Immature natural killer cell (primary cell): ENCODE results near the gene INTS13. TPM values are rescaled to one million over a fixed set of nuclear protein-coding genes. Genes with fewer than 3 reads are reported as not detected.

Experiments
- DNase-seq, 3 donors: peaks; one replicate each; pipeline ENCODE4 v3.0.0; 2022; ENCODE audit warnings: mixed read lengths in 1 of 3
- H3K27ac Mint-ChIP-seq, 6 donors: one replicate each; pipeline ENCODE4 v1.8.0; 2020; ENCODE audit warnings: mixed read lengths in 6 of 6, mild to moderate bottlenecking in 5 of 6, inconsistent platforms in 4 of 6, moderate library complexity in 3 of 6
- H3K27me3 Mint-ChIP-seq, 3 donors: one replicate each; pipeline ENCODE4 v1.8.0; 2020 to 2021; ENCODE audit warnings: low read depth in 3 of 3, mild to moderate bottlenecking in 3 of 3, mixed read lengths in 3 of 3, moderate library complexity in 3 of 3, inconsistent platforms in 1 of 3
- H3K36me3 Mint-ChIP-seq, 3 donors: one replicate each; pipeline ENCODE4 v1.8.0; 2020; ENCODE audit warnings: mixed read lengths in 3 of 3, inconsistent platforms in 2 of 3, mild to moderate bottlenecking in 2 of 3
- H3K4me1 Mint-ChIP-seq, 2 donors: one replicate each; pipeline ENCODE4 v1.8.0; 2020; ENCODE audit warnings: inconsistent platforms in 2 of 2, mild to moderate bottlenecking in 2 of 2, mixed read lengths in 2 of 2, moderate library complexity in 1 of 2
- H3K4me3 Mint-ChIP-seq, 5 donors: one replicate each; pipeline ENCODE4 v1.8.0; 2020; ENCODE audit warnings: mild to moderate bottlenecking in 5 of 5, mixed read lengths in 5 of 5, inconsistent platforms in 3 of 5, moderate library complexity in 3 of 5
- H3K9me3 Mint-ChIP-seq, 6 donors: one replicate each; pipeline ENCODE4 v1.8.0; 2020; ENCODE audit warnings: mild to moderate bottlenecking in 6 of 6, mixed read lengths in 6 of 6, inconsistent platforms in 4 of 6, moderate library complexity in 3 of 6
- polyA plus RNA-seq, 3 donors: library from polyadenylated mRNA; unstranded; fragments of 300-500 nt; fragmentation: Illumina TruSeq; gene quantifications; one replicate each; pipeline ENCODE4 v1.2.3, GENCODE V29; 2021

INTS13 gene
- polyA plus RNA-seq, 3 donors from 2014 or later = 11.4 to 27.2 (median 21.9) TPM

GRCh38 chr12:26948309-26948708 is 10.5 kb upstream of the INTS13 start:
- Mint-ChIP-seq H3K4me3 (peak overlapping the region in 1 of 5 donors; percentile 2), H3K9me3 (peaks cover 0 to 4% (median 3%) of the 10 kb centered on the region in 6 donors), H3K27ac (peak overlapping the region in 4 of 6 donors; percentile 9 to 57 (median 16)), H3K27me3 (peaks cover 0 to 2% (median 0%) of the 10 kb centered on the region in 3 donors), H3K4me1 (peaks cover 72 to 84% of the 10 kb centered on the region in 2 donors), H3K36me3 (peaks cover 6 to 14% (median 13%) of the 10 kb centered on the region in 3 donors)
- no peak for DNase-seq

- peak overlapping the region; percentile 90 to 100 (median 98) for H3K27ac Mint-ChIP-seq
- H3K4me1 Mint-ChIP-seq = peaks cover 81 to 89% of the 10 kb centered on the region in 2 donors
- H3K36me3 Mint-ChIP-seq = no peaks in the 10 kb centered on the region
- no peaks in the 10 kb centered on the region for H3K9me3 Mint-ChIP-seq
- peak overlapping the region; percentile 97 to 100 (median 98) for H3K4me3 Mint-ChIP-seq
- peaks cover 10 to 18% (median 14%) of the 10 kb centered on the region in 3 donors for H3K27me3 Mint-ChIP-seq
- peak in 1 of 3 donors; percentile 17 for DNase-seq
Observed at GRCh38 chr12:26941215-26941594, 3.4 kb upstream of the INTS13 start.

- Mint-ChIP-seq H3K4me3 (peak overlapping the region; percentile 97 to 100 (median 98)), H3K27ac (peak overlapping the region; percentile 94 to 100 (median 99)), H3K4me1 (peaks cover 81 to 89% of the 10 kb centered on the region in 2 donors), H3K9me3 (no peaks in the 10 kb centered on the region), H3K36me3 (no peaks in the 10 kb centered on the region), H3K27me3 (peaks cover 10 to 18% (median 14%) of the 10 kb centered on the region in 3 donors)
- DNase-seq = peak in 2 of 3 donors; percentile 9 to 22
Observed at GRCh38 chr12:26940516-26941214, 2.9 kb upstream of the INTS13 start.

- DNase-seq = no peak
- H3K27me3 Mint-ChIP-seq = peaks cover 10 to 18% (median 14%) of the 10 kb centered on the region in 3 donors
- no peaks in the 10 kb centered on the region for H3K9me3 Mint-ChIP-seq
- H3K27ac Mint-ChIP-seq = peak overlapping the region; percentile 94 to 100 (median 99)
- H3K4me1 Mint-ChIP-seq = peaks cover 84 to 89% of the 10 kb centered on the region in 2 donors
- peak overlapping the region; percentile 97 to 100 (median 98) for H3K4me3 Mint-ChIP-seq
- no peaks in the 10 kb centered on the region for H3K36me3 Mint-ChIP-seq
Observed at GRCh38 chr12:26939953-26940352, 2.2 kb upstream of the INTS13 start.

GRCh38 chr12:26939192-26939832 is 1.5 kb upstream of the INTS13 start:
- Mint-ChIP-seq H3K27me3 (peaks cover 10 to 18% (median 14%) of the 10 kb centered on the region in 3 donors), H3K4me1 (peaks cover 86 to 89% of the 10 kb centered on the region in 2 donors), H3K4me3 (peak overlapping the region; percentile 97 to 100 (median 98)), H3K36me3 (no peaks in the 10 kb centered on the region), H3K27ac (peak overlapping the region; percentile 94 to 100 (median 99)), H3K9me3 (no peaks in the 10 kb centered on the region)
- DNase-seq = peak in 1 of 3 donors; percentile 12

- no peak for DNase-seq
- H3K27me3 Mint-ChIP-seq = peaks cover 10 to 18% (median 14%) of the 10 kb centered on the region in 3 donors
- peak overlapping the region; percentile 94 to 100 (median 99) for H3K27ac Mint-ChIP-seq
- H3K4me3 Mint-ChIP-seq = peak overlapping the region; percentile 97 to 100 (median 98)
- H3K4me1 Mint-ChIP-seq = peaks cover 79 to 85% of the 10 kb centered on the region in 2 donors
- H3K36me3 Mint-ChIP-seq = peaks cover 0 to under 1% (median 0%) of the 10 kb centered on the region in 3 donors
- H3K9me3 Mint-ChIP-seq = no peaks in the 10 kb centered on the region
Observed at GRCh38 chr12:26938701-26939062, 901 bp upstream of the INTS13 start.

GRCh38 chr12:26937443-26937862 is 328 bp downstream of the INTS13 start:
- peak overlapping the region; percentile 97 to 100 (median 98) for H3K4me3 Mint-ChIP-seq
- H3K27ac Mint-ChIP-seq = peak overlapping the region; percentile 94 to 100 (median 99)
- H3K4me1 Mint-ChIP-seq = peaks cover 76 to 85% of the 10 kb centered on the region in 2 donors
- H3K27me3 Mint-ChIP-seq = peaks cover 10 to 18% (median 14%) of the 10 kb centered on the region in 3 donors
- no peaks in the 10 kb centered on the region for H3K9me3 Mint-ChIP-seq
- no peak for DNase-seq
- peaks cover 0 to 4% (median 0%) of the 10 kb centered on the region in 3 donors for H3K36me3 Mint-ChIP-seq

- Mint-ChIP-seq H3K9me3 (no peaks in the 10 kb centered on the region), H3K4me1 (peaks cover 76 to 85% of the 10 kb centered on the region in 2 donors), H3K27me3 (peaks cover 10 to 18% (median 14%) of the 10 kb centered on the region in 3 donors), H3K27ac (peak overlapping the region; percentile 94 to 100 (median 99)), H3K36me3 (peaks cover 0 to 4% (median 0%) of the 10 kb centered on the region in 3 donors), H3K4me3 (peak overlapping the region; percentile 97 to 100 (median 98))
- peak; percentile 38 to 42 (median 41) for DNase-seq
Observed at GRCh38 chr12:26936559-26937442, 980 bp downstream of the INTS13 start.

GRCh38 chr12:26935636-26936378 is 2.0 kb downstream of the INTS13 start:
- Mint-ChIP-seq H3K9me3 (no peaks in the 10 kb centered on the region), H3K27ac (peak overlapping the region; percentile 94 to 100 (median 99)), H3K4me1 (peaks cover 69 to 78% of the 10 kb centered on the region in 2 donors), H3K36me3 (peaks cover 0 to 4% (median 0%) of the 10 kb centered on the region in 3 donors), H3K4me3 (peak overlapping the region; percentile 60 to 99 (median 98)), H3K27me3 (peaks cover 10 to 18% (median 14%) of the 10 kb centered on the region in 3 donors)
- DNase-seq = peak in 1 of 3 donors; percentile 8

GRCh38 chr12:26929590-26929989 is 8.2 kb downstream of the INTS13 start:
- peak overlapping the region in 1 of 6 donors; percentile 79 for H3K27ac Mint-ChIP-seq
- DNase-seq = no peak
- H3K36me3 Mint-ChIP-seq = peaks cover 20 to 24% (median 20%) of the 10 kb centered on the region in 3 donors
- no peak overlapping the region for H3K4me3 Mint-ChIP-seq
- H3K27me3 Mint-ChIP-seq = no peaks in the 10 kb centered on the region
- H3K4me1 Mint-ChIP-seq = peaks cover 21 to 31% of the 10 kb centered on the region in 2 donors
- H3K9me3 Mint-ChIP-seq = no peaks in the 10 kb centered on the region

- Mint-ChIP-seq H3K27me3 (no peaks in the 10 kb centered on the region), H3K27ac (no peak overlapping the region), H3K4me1 (peaks cover 20 to 27% of the 10 kb centered on the region in 2 donors), H3K4me3 (no peak overlapping the region), H3K36me3 (peaks cover 19 to 26% (median 20%) of the 10 kb centered on the region in 3 donors), H3K9me3 (no peaks in the 10 kb centered on the region)
- DNase-seq = no peak
Observed at GRCh38 chr12:26928661-26929060, 9.1 kb downstream of the INTS13 start.

- no peak for DNase-seq
- H3K4me1 Mint-ChIP-seq = no peaks in the 10 kb centered on the region
- no peaks in the 10 kb centered on the region for H3K9me3 Mint-ChIP-seq
- no peak overlapping the region for H3K4me3 Mint-ChIP-seq
- peaks cover 0 to 1% (median 0%) of the 10 kb centered on the region in 3 donors for H3K27me3 Mint-ChIP-seq
- H3K27ac Mint-ChIP-seq = no peak overlapping the region
- peaks cover 21 to 43% (median 22%) of the 10 kb centered on the region in 3 donors for H3K36me3 Mint-ChIP-seq
Observed at GRCh38 chr12:26921886-26922285, 15.9 kb downstream of the INTS13 start.
